Fibroblast of lung (primary cell): ENCODE data around the gene DBET.
"Not testable (repeated sequence)": the region's sequence is repeated elsewhere in the genome, so short reads cannot be mapped to it uniquely, and the experiment has no call there.

ENCODE experiments used
- EZH2 ChIP-seq: IDR thresholded peaks from 2 replicates; pipeline ENCODE4 v1.5.1; 2012; ENCODE audit warnings: low read length, control low read depth, mild to moderate bottlenecking; ENCODE audit errors: missing control alignments
- TF ChIP-seq, protein P1 (sequence below), 2 donors: IDR thresholded peaks in 1 of 2; conservative IDR thresholded peaks in 1 of 2; 1 replicate in 1 of 2; 2 replicates in 1 of 2; pipeline ENCODE4 v1.5.1; 2011 to 2012; ENCODE audit warnings: low read length in 2 of 2, control low read depth in 1 of 2, inconsistent platforms in 1 of 2, low read depth in 1 of 2, mild to moderate bottlenecking in 1 of 2

DNA sequence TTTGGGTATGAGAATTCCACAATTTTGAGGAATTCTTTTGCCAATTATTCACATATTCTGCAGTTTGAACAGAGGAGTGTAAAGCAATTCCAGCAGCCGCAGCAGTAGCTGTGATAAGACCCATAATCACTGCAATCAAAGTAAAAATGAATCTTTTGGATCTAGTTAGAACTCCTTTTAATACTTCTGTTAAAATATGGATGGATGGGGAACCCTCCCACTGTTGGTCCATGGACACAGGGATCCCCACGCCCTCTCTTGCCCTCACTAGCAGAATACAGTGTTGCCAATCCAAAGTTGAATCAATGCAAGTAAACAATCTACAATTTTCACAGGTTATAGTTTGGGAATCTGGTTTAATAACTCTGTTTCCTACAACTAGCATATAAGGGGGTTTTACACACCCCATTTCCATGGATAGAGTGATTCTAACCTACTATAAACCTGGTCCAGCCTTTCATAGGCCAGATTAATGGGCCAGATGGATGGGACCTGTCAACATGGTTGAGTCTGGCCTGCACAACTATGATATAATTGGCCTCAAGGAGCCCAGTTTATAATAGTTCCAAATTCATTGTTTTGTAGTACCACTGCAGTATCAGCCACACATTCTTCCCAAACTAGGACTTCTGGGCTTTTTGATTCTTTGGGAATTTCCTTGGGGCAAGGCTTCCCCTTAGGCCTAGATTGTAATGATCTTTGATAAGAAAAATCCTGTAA, 43.6 kb downstream of the DBET start:
- TF ChIP-seq, protein P1, sequence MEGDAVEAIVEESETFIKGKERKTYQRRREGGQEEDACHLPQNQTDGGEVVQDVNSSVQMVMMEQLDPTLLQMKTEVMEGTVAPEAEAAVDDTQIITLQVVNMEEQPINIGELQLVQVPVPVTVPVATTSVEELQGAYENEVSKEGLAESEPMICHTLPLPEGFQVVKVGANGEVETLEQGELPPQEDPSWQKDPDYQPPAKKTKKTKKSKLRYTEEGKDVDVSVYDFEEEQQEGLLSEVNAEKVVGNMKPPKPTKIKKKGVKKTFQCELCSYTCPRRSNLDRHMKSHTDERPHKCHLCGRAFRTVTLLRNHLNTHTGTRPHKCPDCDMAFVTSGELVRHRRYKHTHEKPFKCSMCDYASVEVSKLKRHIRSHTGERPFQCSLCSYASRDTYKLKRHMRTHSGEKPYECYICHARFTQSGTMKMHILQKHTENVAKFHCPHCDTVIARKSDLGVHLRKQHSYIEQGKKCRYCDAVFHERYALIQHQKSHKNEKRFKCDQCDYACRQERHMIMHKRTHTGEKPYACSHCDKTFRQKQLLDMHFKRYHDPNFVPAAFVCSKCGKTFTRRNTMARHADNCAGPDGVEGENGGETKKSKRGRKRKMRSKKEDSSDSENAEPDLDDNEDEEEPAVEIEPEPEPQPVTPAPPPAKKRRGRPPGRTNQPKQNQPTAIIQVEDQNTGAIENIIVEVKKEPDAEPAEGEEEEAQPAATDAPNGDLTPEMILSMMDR (conservative IDR thresholded peaks at IDR 0.05 in 1 of 2, IDR thresholded peaks at IDR 0.05 in 1 of 2; ENCODE audit: low read depth in 1 of 2, low read length in 2 of 2): not testable (repeated sequence)
- TF ChIP-seq EZH2: not testable (repeated sequence)
